HG03097 (cell line): Measurements from ENCODE around the gene LPIN2.
"Not testable (repeated sequence)": the region's sequence is repeated elsewhere in the genome, so short reads cannot be mapped to it uniquely, and the experiment has no call there.

ENCODE experiments used
- ATAC-seq: cut with Tn5 transposase; IDR thresholded peaks from one replicate; pipeline ENCODE4 v1.9.1; 2021; ENCODE audit not compliant: unreplicated experiment, low FRiP score

Gene LPIN2, protein sequence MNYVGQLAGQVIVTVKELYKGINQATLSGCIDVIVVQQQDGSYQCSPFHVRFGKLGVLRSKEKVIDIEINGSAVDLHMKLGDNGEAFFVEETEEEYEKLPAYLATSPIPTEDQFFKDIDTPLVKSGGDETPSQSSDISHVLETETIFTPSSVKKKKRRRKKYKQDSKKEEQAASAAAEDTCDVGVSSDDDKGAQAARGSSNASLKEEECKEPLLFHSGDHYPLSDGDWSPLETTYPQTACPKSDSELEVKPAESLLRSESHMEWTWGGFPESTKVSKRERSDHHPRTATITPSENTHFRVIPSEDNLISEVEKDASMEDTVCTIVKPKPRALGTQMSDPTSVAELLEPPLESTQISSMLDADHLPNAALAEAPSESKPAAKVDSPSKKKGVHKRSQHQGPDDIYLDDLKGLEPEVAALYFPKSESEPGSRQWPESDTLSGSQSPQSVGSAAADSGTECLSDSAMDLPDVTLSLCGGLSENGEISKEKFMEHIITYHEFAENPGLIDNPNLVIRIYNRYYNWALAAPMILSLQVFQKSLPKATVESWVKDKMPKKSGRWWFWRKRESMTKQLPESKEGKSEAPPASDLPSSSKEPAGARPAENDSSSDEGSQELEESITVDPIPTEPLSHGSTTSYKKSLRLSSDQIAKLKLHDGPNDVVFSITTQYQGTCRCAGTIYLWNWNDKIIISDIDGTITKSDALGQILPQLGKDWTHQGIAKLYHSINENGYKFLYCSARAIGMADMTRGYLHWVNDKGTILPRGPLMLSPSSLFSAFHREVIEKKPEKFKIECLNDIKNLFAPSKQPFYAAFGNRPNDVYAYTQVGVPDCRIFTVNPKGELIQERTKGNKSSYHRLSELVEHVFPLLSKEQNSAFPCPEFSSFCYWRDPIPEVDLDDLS

DNA sequence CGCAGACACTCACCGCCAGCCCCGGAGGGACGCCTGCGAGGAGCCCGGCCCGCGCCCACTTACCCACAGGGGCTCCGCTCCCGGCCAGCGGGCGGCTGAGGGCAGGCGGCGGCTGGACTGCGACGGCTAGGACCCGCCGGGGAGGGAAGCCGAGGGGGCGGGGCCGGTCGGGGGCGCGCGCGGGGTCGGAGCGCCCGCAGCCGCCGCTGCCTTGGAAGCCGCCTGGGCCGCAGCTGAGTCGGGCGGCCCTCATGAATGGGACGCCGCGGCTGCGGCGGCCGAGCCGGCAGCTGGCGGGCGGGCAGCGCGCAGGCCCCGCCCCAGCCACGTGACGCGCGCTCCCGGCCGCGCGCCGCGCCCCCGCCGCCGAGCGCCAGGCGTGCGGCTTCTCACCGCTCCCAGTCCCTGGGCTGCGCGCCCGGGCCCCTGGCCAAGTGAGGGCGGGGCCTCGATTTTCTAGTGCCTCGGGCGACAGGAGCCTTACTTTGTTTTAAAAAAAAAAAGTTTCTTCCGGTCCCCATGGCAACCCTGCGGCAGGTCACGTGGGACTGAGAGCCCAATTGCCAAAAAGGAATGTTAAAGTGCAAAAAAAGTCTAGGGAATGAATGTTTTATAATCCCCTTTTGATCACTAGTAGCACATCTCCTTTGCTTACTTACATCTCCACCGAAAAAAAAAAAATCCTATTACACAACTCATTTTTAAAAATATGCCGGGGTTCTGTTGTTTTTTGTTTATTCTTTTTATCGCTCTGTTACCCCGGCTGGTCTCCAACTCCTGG, at the start of gene LPIN2:
Gene LPIN2 (minus strand): TSS at position 121 of the 781 bp plus-strand sequence. CDS start 52,304 bp downstream, outside the sequence.
- ATAC-seq: peak; percentile 83

DNA sequence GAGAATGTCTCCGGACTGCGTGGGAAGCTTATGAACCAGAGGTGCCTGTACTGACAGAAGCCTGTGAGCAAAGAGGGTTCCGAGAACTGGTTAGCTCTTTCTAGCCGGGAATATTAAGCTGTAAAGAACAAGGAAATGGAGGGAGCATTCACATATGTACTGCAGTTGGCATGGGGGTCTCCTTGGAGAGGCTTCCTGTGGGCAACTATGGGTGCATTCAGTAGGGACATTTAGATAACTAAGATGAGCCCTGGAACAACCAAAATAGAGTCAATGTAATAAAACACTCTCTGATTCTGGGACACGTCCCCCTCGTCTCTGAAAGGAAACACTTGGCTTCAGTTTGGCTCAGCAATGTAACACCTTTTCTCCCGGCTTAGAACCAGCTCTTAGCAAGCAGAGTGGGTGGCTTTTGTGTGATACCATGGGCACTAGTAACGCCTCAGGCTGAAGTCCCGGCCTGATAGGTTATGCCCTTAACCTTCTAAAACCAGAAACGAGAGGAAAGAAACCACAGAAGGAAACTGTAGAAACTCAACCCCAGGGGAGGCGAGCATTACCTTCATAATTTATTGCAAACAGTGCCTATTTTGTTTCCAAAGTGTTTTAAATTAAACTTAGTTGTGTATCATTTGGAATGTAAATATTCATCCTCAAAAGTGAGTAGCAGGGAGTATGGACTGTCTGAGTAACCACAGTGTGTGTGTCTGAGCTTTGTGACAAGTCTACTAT, 48.8 kb upstream of the LPIN2 start:
- no peak for ATAC-seq

DNA sequence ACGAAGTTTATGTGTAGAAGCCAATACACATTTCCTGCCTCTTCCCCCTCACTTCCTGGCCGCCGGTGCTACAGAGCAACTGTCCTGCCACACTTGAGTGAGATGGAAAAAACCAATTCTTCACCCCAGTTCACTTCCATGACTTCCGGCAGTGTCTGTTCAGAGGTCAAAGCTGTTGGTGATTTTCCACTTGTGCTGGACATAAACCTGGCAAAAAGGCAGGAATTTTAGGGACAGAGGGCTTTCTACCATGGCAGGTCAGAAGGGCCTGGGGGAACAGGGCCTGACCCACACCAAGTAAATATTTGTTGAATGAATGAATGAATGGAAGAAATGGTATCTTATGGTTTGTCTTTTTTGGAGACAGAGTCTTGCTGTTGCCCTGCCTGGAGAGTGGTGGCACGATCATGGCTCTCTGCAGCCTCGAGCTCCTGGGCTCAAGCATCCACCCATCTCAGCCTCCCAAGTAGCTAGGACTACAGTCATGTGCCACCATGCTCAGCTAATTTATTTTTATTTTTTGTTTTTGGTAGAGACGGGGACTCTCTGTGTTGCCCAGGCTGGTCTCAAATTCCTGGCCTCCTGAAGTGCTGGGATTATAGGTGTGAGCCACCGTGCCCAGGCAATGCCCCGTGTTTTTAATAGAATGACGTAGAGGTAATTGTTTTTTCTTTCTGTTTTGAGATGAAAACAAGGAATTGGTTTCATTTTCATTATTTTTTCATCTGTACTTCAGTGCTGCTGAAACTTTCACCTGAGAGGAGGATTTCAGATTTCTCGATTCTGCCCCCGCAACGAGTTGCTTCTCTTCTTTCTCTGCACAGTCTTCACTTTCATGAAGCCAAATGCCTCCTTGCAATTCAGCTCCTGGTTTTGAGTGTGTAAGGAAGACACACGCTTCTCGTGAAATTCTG, 48.0 kb upstream of the LPIN2 start:
- ATAC-seq: no peak

DNA sequence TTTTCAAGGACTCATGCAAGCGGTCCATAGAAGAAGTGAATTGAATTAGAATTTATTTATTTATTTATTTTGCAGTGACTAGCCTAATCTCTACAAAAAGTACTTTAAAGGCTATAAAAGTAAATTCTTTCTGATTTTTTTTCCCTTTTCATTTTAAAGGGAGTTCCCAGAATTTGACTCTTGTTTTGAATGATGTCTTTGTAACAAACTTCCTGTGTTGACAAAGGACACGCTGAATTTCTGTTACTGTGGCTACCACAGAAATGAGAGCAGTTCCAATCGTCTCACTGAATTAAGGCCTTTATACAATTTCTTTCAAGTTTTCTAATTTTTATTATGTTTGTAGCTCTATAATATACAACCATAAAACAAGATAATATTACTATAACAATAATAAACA, 46.3 kb upstream of the LPIN2 start:
- ATAC-seq: no peak

DNA sequence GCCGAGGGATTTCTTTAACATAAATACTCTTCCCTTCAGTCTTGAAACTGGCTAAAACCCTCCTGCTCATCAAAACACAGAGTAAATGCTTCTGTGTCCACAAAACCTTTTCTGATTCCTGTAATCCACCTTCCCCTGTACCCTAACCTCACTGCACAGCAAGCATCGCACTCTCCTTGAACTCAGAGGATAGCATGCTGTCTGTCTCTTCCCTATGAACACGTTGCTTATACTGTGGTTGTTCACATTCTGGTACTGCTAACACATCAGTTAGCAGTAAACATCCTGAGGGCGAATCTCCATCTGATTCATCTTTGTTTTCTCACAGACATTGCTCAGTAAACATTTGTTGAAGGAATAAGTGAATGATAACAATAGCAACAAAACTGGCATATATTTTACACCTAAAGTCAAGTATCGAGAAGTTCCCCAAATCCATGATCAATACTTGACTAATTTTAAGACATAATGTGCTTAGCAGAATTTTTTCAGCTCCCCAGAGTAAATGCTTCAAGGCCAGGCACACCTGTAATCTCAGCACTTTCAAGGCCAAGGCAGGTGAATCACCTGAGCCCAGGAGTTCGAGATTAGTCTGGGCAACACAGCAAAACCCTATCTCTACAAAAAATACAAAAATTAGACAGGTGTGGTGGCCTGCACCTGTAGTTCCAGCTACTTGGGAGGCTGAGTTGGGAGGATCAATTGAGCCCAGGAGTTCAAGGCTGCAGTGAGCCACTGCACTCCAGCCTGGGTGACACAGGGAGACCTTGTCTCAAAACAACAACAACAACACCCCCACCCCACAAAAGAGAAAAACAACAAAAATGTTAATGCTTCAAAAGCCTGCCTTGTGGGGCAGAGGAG, 45.6 kb upstream of the LPIN2 start:
- ATAC-seq: no peak

DNA sequence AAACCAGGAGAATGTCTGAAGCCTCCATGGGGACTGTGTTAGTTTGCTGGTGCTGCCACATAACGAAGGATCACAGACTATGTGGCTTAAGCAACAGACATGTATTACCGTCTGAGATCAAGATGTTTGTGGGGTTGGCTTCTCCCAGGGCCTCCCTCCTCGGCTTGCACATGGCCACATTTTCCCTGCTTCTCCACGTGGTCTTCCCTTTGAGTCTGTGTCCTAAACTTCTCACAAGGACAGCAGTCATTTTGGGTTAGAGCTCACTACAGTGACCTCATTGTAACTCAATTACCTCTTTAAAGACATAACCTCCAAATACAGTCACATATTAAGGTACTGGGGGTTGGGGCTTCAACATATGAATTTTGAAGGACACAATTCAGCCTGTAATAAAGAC, 44.6 kb upstream of the LPIN2 start:
- ATAC-seq: no peak

GRCh38 chr18:3056311-3056710, 43.4 kb upstream of the LPIN2 start:
- no peak for ATAC-seq

DNA sequence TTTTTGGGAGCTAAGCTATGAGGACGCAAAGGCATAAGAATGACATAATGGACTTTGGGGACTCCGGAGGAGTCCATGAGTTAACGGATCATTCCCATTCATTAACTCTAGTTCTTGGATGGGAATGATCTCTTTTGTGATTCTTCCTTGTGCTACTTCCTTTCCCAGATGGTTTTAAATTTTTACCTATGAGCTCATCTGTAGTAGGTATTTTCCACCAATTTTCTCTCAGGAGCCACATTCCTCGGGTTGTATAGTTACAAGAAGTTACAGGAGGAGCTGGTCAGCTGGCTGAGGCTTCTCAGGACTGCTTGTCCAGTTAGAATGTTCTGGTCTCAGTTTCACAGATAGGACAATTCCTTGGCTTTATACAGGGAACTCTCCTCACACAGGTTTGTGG, 42.9 kb upstream of the LPIN2 start:
- ATAC-seq: no peak

- ATAC-seq: no peak
Observed at GRCh38 chr18:3055186-3055728, 42.3 kb upstream of the LPIN2 start.

DNA sequence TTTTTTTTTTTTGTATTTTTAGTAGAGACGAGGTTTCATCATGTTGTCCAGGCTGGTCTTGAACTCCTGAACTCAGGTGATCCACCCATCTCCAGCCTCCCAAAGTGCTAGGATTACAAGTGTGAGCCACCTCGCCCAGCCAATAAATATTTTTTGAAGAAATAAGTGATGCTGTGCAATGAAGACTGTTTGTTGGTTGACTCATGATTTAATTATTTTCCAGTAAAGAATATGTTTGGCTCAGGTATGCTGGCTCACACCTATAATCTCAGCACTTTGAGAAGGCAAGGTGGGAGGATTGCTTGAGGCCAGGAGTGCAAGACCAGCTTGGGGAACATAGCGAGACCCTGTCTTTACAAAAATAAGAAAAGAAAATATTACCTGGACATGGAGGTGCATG, 41.8 kb upstream of the LPIN2 start:
- ATAC-seq: no peak

GRCh38 chr18:3054214-3054613, 41.3 kb upstream of the LPIN2 start:
- no peak for ATAC-seq

DNA sequence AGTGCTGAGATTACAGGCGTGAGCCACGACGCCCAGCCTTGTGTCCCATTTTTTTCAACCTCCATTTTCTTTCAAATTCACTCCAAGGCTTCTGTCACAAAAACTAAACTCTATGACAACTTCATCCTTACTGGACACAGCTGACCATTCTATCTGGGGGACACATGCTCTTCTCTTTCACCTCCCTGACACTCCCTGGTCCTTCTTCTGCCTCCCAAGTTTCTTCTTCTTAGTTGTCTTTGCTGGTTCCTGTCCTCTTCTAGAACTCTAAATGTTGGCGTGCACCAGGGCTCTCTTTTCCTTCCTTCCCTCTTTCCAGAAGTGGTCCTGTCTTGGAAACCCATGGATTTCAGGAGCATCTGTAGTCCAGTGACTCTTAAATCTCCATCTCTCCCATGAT, 40.1 kb upstream of the LPIN2 start:
- ATAC-seq: no peak

DNA sequence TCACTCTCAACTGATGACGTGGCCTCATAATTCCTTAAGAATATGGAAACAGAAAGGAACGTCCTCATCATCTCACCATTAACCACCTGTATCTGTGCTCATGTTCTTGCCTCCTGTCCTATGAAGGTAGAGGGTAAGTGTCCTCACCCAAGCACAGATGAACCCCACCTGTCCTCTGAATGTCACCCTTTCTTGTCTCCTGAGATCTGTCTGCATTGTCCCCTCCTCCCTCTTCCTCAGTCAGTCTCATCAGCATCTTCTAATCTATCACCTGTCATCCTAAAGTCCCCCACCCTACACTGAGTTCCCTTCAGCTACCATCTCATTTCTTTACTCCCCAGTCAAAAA, 39.4 kb upstream of the LPIN2 start:
- ATAC-seq: no peak

GRCh38 chr18:3051718-3052410, 38.9 kb upstream of the LPIN2 start:
- ATAC-seq: no peak

- ATAC-seq: not testable (repeated sequence)
Observed at GRCh38 chr18:3049897-3050454, 37.0 kb upstream of the LPIN2 start.

GRCh38 chr18:3048820-3049349, 35.9 kb upstream of the LPIN2 start:
- ATAC-seq: no peak

DNA sequence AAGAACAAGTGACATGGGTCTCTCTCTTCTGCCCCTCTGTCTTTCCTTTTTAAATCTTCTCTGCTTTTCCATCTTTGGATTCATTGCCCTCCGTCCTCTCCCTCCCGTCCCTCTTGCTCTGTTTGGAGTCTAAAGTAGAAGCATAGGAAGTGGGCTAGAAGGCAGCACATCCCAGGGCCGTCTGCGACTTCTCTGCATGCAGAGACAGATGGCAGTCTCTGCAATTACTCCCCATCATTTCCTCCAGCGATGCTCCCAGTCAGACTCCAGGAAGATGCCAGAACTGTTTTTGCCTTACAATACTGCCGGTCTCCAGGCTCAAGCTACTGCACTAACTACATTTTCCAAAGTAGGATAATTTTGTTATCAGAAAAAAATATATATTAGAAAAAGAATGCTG, 35.2 kb upstream of the LPIN2 start:
- ATAC-seq: no peak
